Testis (tissue), 2 donors: ENCODE measurements around the gene A3GALT2.

Experiments used
- CTCF ChIP-seq, 3 experiments: fragments of 450-650 bp in 2 of 3; fragments of 200-600 bp in 1 of 3; sonication (generic) in 1 of 3; IDR thresholded peaks; one replicate each; pipeline ENCODE4 v1.5.1; 2016 to 2019; ENCODE audit warnings: antibody characterized with exemption in 3 of 3, mild to moderate bottlenecking in 2 of 3, moderate library complexity in 1 of 3
- POLR2A ChIP-seq: fragments of 450-650 bp; IDR thresholded peaks from one replicate; pipeline ENCODE4 v1.6.1; 2017; ENCODE audit warnings: antibody characterized with exemption, mild to moderate bottlenecking, moderate library complexity

GRCh38 chr1:33265780-33266605 is 54.9 kb downstream of the A3GALT2 start:
- TF ChIP-seq CTCF (IDR thresholded peaks at IDR 0.05) (no peak), POLR2A (no peak)
